Urinary bladder (tissue), 4 donors: ENCODE data around the gene FTH1. TPM values are rescaled to one million over a fixed set of nuclear protein-coding genes. Genes with fewer than 3 reads are reported as not detected.
A peak's percentile ranks its signal among the peaks of the same experiment; 100 is the strongest.

ENCODE experiments used
- DNase-seq: peaks from one replicate; pipeline ENCODE4 v3.0.0-alpha.2; 2015; ENCODE audit errors: extremely low spot score
- H3K27ac ChIP-seq: one replicate; pipeline ENCODE4 v1.5.1; 2013; ENCODE audit warnings: low read depth, mild to moderate bottlenecking, moderate library complexity
- H3K36me3 ChIP-seq: one replicate; pipeline ENCODE4 v1.6.1; 2013; ENCODE audit warnings: mild to moderate bottlenecking, moderate library complexity; ENCODE audit not compliant: insufficient read depth
- H3K4me1 ChIP-seq: one replicate; pipeline ENCODE4 v1.6.1; 2013; ENCODE audit warnings: mild to moderate bottlenecking, moderate library complexity; ENCODE audit not compliant: insufficient read depth
- H3K4me3 ChIP-seq: one replicate; pipeline ENCODE4 v1.5.1; 2013; ENCODE audit warnings: low read depth, low read length
- WGBS: extraction: QIAGEN DNeasy Blood & Tissue Kit; methylation state at CpG from one replicate; pipeline ENCODE4 v1.1.7; 2013; 5-methylcytosine and 5-hydroxymethylcytosine counted together
- polyA plus RNA-seq: library from polyadenylated mRNA; stranded (reverse); fragments of 200-250 nt; gene quantifications from one replicate; pipeline ENCODE4 v1.2.3, GENCODE V29; 2013
- total RNA-seq: library from RNA; depleted of rRNA; stranded (reverse); fragments of >200 nt; gene quantifications from one replicate; pipeline ENCODE4 v1.2.3, GENCODE V29; 2014
- donor health status: healthy with polysubstance abuse.
- donor health status: healthy.

FTH1 gene
- total and polyA plus RNA-seq, 2 donors, result 523 to 5,662 TPM

DNA sequence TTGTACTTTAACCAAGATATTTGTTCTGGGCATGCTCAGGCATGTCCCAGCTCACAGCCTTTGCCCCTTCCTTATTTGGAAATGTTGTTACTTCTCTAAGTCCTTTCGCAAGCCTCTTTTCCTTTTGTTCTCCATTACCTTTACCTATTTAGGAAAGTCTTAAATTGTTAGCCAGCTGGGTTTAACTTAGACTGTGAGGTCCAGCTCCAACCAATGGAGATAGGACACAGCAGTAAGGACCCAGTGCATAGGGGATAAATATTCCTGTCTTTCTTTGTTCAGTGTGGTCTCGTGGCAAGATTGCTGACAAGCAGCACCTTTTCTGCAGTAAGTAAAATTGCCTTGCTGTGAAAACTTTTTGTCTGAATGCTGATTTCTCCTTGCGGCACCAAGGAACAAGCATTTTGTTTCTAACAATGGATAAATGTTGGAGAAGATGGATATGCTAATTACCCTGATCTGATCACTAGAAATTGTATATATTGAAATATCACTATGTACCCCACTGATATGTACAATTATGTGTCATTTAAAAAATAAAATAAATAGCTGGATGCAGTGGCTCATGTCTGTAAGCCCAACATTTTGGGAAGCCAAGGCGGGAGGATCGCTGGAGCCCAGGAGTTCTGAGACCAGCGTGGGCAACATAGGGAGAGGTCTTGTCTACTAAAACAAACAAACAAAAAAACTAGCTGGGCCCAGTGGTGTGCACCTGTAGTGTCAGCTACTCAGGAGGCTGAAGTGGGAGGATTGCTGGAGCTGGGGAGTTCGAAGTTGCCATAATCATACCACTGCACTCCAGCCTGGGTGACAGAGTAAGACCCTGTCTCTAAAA lies 31.9 kb upstream of the FTH1 start:
- H3K4me3 ChIP-seq, result no peak overlapping the region
- no peak for DNase-seq
- WGBS, result 96% methylated on average over 7 of the region's 7 CpGs
- H3K36me3 ChIP-seq, result no peaks in the 10 kb centered on the region
- H3K27ac ChIP-seq, result no peak overlapping the region
- H3K4me1 ChIP-seq, result no peaks in the 10 kb centered on the region

DNA sequence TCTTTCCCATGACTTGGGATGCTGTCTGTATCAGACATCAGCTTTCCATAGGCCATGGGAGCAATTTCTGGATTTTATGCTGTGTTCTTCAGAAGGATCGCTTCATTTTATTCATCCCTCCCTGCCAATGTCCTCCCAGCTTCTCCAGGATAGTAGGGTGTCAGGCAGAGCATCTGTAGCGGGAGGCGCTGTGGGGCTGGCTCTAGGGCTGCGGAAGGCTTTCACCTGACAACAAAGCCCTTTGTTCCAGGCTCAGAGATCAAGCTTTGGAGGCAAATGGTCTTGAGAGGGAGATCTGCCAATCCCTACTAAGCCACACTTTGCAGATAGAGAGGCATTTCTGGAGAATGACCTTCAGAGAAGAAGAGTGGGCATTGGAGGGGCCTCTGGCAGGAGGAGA lies 29.5 kb upstream of the FTH1 start:
- Histone ChIP-seq H3K4me1 (no peaks in the 10 kb centered on the region), H3K36me3 (no peaks in the 10 kb centered on the region), H3K27ac (no peak overlapping the region), H3K4me3 (no peak overlapping the region)
- no peak for DNase-seq
- WGBS, result 93% methylated on average over 4 of the region's 4 CpGs

DNA sequence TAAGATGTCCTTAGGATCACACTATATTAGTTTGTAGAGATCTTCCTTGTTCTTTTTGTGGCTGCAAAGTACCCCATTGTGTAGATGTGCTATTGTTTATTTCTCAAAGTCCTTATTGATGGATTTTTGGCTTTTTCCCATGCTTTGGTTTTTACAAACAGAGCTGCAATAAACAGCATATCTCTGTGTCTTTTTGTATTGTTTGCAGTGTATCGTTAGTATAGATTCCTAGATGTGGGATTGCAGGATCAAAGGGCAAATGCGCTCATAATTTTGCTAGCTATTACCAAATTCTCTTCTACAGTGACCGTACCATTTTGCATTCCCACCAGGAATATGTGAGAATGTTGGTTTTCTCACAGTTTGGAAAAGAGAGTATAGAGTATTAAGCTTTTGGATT lies 27.5 kb upstream of the FTH1 start:
- no peaks in the 10 kb centered on the region for H3K36me3 ChIP-seq
- no peaks in the 10 kb centered on the region for H3K4me1 ChIP-seq
- no peak for DNase-seq
- H3K4me3 ChIP-seq, result no peak overlapping the region
- H3K27ac ChIP-seq, result no peak overlapping the region
- WGBS, result 79% methylated on average over 3 of the region's 3 CpGs

DNA sequence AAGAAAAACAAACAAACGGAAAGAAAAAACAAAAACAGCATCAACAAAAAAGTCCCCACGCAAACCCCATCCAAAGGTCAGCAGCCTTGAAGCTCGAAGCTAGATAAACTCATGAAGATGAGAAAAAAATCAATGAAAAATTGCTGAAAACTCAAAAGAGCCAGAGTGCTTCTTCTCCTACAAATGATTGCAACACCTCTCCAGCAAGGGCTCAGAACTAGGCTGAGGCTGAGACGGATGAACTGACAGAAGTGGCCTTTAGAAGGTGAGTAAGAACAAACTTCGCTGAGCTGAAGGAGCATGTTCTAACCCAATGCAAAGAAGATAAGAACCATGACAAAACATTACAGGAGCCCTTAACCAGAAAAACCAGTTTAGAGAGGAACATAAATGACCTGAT lies 18.4 kb upstream of the FTH1 start:
- H3K4me1 ChIP-seq, result no peaks in the 10 kb centered on the region
- H3K4me3 ChIP-seq, result no peak overlapping the region
- H3K27ac ChIP-seq, result no peak overlapping the region
- no peaks in the 10 kb centered on the region for H3K36me3 ChIP-seq
- 85% methylated on average over 5 of the region's 5 CpGs for WGBS
- DNase-seq, result peak; percentile 72

DNA sequence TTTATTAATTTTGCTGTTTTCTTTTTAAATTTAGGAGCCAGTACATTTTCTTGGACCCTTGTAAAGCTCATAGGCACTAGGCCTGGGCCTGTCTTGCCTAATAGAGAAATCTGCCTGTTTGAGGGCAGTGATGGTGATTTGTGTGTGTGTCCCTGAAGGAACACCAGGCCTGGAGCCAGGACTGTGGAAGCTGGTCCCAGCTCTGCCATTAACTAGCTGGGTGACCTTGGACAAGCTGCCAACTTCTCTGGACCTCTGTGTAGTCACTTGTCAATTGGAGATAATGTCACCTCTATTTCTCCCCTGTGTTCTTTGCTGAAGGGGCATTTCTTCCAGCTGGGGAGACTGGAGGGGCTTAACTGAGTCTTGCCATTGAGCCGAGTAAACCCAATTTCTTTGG lies 16.0 kb upstream of the FTH1 start:
- H3K4me3 ChIP-seq, result no peak overlapping the region
- H3K27ac ChIP-seq, result no peak overlapping the region
- H3K4me1 ChIP-seq, result no peaks in the 10 kb centered on the region
- DNase-seq, result no peak
- no peaks in the 10 kb centered on the region for H3K36me3 ChIP-seq
- WGBS, result 92% methylated on average over 1 of the region's 1 CpG

DNA sequence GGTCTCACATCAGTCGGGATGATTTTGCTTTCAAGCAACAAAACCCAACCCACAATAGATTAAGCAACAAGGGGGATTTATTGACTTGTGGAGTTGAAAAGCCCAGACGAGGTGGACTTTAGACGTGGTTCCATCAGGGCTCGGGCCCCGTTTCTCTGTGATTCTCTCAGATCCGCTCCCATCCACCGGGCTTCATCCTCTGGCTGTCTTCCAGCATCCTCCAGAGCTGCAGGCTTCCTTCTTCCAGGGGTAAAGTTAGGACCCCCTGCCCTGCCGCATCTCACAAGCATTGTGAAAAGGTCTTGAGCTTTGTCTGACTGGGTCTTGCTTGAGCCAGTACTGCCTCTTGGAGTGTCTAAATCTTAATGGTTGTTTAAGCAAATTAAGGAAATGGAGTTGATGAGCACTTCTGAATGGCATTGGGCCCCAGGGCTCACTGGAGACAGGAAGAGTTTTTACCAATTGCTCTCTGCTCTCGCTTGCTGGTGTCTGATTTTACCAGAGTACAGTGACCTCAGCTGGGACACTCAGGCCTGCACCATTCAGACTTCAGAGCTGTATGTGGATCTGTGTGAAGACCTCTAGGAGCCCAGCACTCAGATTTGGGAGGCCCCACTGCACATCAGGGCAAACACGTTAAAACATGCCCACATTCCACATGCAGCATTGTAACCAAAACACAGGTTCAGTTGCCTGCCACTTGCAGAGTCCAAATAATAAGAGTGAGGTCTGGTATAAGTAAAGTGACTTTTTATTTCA lies 13.5 kb upstream of the FTH1 start:
- DNase-seq, result no peak
- no peak overlapping the region for H3K4me3 ChIP-seq
- H3K27ac ChIP-seq, result no peak overlapping the region
- WGBS, result 77% methylated on average over 10 of the region's 10 CpGs
- no peaks in the 10 kb centered on the region for H3K36me3 ChIP-seq
- no peaks in the 10 kb centered on the region for H3K4me1 ChIP-seq

DNA sequence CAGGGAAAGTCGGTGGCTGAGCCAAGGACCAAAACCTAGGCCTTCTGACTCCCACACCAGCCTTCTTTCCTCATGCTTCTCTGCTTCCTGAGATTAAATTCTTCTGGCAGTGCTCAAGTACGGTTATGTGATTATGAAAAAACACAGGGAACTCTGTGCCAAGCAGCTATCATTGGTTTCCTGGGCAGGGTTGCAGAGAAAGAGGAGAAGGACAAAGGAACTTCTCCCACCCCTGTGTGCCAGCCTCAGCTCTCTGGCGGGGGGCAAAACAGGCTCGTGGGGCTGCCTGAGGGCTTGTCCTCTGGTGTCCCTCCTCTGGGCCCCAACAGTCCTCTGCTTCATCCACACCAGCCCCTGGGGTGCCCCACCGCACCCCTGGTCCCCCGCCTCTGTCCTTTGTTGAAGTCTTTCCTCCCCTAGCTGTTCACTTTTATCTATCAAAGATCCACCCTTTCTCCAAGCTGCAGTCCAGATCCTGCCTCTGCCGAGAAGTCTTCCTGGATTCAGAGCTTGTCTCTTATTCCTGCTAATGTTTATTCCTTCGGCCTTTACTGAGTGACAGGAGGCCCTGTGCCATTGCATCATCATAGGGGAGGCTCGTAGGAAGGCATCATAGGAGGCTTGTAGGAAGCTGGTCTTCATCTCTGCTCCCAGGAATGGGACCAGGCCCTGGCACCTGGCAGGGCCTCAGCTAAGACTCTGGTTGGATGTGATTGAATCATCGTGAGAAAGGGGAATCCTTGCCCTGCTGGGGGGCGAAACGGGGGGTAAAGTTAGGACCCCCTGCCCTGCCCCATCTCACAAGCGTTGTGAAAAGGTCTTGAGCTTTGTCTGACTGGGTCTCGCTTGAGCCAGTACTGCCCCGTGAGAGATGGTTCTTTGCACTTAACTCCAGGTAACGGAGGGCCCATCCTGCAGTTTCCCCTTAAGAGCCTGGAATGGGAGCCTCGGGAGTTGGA lies 11.5 kb upstream of the FTH1 start:
- Histone ChIP-seq H3K36me3 (no peaks in the 10 kb centered on the region), H3K27ac (no peak overlapping the region), H3K4me1 (no peaks in the 10 kb centered on the region), H3K4me3 (no peak overlapping the region)
- WGBS, result 73% methylated on average over 17 of the region's 17 CpGs
- DNase-seq, result no peak

DNA sequence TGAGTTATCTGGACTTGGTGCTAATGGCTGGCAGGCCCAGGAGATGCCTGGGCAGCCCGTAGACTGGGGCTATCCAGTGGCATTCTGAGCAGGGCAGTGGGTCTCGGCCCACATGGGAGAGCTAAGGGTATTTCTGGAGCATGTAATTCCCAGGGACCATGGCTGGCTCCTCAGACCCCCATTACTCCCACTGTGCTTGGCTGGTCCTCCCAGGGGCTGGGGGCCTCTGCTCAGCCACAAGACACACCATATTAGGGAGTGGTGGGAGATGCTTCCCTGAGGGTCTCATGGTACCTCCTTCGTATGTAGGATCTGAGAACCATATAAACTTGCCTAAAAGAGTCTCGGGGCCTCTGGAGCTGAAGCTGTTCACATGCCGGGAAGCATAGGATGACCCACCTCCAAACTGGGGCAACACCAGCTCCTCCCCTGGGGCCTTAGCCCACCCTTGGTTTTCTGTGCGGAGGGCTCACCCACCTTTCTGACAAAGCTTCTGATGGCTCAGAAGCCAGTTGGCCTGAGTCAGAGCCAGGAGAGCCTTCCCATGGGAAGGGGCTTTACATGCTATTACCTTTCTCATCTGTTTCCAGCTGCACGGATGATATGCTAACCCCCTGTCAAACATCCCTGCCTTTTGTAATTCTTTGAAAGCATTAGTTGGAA lies 9.5 kb upstream of the FTH1 start:
- Histone ChIP-seq H3K27ac (no peak overlapping the region), H3K4me3 (no peak overlapping the region), H3K4me1 (peaks cover 4% of the 10 kb centered on the region), H3K36me3 (no peaks in the 10 kb centered on the region)
- DNase-seq, result no peak
- WGBS, result 82% methylated on average over 7 of the region's 7 CpGs

DNA sequence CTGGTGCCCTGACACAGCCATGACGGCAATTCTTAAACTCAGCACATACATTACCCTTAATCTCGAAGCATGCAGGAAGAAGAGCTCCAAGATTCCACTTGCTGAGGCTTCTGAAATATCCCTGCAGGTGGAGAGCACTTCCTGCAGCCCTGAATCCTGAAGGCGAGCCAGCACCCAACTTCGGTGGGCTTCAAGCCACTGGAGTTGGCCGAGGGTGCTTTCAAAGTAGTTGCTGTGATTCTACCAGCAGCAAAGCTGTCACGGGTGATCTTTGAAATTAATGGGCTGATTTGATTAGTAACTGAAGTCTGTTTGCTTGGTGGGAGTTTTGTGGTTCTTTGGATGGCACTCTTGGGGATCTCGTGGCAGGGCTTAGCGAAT lies 9.0 kb upstream of the FTH1 start:
- no peaks in the 10 kb centered on the region for H3K36me3 ChIP-seq
- no peak overlapping the region for H3K27ac ChIP-seq
- peaks cover 4% of the 10 kb centered on the region for H3K4me1 ChIP-seq
- DNase-seq, result no peak
- no peak overlapping the region for H3K4me3 ChIP-seq
- WGBS, result 93% methylated on average over 8 of the region's 8 CpGs

DNA sequence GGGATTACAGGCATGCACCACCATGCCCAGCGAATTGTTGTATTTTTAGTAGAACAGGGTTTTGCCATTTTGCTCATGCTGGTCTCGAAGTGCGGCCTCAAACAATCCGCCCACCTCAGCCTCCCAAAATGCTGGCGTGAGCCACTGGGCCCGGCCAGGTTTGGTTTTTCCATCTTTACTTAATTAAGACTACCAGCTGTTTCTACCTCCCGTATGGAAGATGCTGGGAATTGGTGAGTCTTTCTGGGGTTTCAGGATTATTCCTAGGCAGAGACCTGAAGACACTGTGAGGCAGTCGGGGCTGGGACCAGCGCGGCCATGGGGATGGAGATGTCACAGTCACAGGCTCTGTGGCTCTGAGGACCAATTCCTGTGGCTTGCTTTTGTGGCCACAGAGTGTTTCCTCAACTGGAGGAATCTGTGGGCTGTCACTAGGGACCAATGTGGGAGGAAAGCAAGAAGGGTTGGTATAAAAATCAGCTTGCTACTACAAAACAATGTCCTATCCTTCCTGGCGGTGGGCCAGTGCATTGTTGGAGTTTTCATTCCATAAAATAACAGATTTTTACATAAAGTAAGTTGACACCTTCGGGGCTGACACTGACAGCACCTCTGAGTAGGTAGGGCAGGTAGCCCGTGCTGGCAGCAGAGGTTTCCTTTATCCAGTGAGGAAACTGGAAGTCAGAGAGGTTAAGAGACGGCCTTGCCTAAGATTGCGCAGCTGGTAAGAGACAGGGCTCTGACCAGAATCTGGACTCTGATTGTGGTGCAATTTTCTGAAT lies 8.4 kb upstream of the FTH1 start:
- no peak overlapping the region for H3K27ac ChIP-seq
- peaks cover 4% of the 10 kb centered on the region for H3K4me1 ChIP-seq
- H3K4me3 ChIP-seq, result no peak overlapping the region
- WGBS, result 89% methylated on average over 15 of the region's 15 CpGs
- no peaks in the 10 kb centered on the region for H3K36me3 ChIP-seq
- no peak for DNase-seq

DNA sequence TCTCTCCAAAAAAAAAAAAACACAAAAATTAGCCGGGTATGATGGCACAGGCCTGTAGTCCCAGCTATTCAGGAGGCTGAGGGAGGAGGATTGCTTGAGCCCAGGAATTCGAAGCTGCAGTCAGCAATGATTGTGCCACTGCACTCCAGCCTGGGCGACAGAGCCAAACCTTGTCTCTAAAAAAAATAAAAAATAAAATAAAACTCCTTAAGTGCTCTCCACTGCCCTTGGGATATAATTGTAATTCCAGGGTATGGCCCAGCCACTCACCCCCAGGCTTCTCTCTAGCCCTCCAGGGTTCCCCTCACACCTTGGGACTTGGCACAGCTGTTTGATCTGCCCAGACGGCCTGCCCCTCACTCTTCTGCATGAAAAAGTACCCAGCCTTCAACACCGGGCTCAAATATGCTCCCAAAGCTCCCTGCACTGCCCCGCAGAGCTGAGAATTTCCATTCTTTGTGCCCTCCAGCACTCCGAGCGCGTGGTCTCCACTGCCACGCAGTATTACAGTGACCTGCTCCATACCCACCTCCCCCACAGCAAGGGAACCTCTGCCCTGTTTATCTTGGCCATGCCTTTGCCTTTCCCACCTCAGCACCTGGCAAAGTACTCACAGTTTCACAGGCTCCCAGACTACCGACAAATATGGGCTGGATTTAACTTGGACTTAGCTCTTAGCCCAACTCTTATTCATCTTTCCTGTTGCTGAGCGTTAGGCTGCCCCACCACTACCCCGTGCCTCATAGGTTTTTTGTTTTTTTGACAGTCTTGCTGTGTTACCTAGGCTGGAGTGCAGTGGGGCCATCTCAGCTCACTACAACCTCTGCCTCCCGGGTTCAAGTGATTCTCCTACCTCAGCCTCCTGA lies 7.6 kb upstream of the FTH1 start:
- WGBS, result 78% methylated on average over 14 of the region's 14 CpGs
- no peak overlapping the region for H3K27ac ChIP-seq
- H3K36me3 ChIP-seq, result no peaks in the 10 kb centered on the region
- no peak overlapping the region for H3K4me3 ChIP-seq
- no peak for DNase-seq
- peaks cover 4% of the 10 kb centered on the region for H3K4me1 ChIP-seq
